GM12878 (cell line): Measurements from ENCODE around the gene AVPR1B. TPM values are rescaled to one million over a fixed set of nuclear protein-coding genes. Genes with fewer than 3 reads are reported as not detected.

Experiments
- ATAC-seq: fragments of 200-7000 bp; cut with Tn5 transposase; 3 replicates; pipeline ENCODE4 v1.9.1; 2020; ENCODE audit warnings: mild to moderate bottlenecking, moderate library complexity
- BruUV-seq: library from RNA; stranded (reverse); fragments of 400-500 nt; replicated peaks from 2 replicates; lab custom pipeline; 2021; lab: Mats Ljungman, UMichigan
- CTCF ChIA-PET: fragments of 300-600 bp; sonication (Branson Sonifier 250); formaldehyde crosslinking; extraction: SDS; loops from one replicate; lab custom pipeline; 2021; ENCODE audit warnings: inconsistent platforms; lab: Yijun Ruan, JAX
- POLR2A ChIA-PET: fragments of 350-600 bp; formaldehyde crosslinking; extraction: SDS; loops from one replicate; lab custom pipeline; 2021; ENCODE audit warnings: inconsistent platforms; lab: Charles Lee
- RAD21 ChIA-PET: fragments of 300-600 bp; sonication (Branson Sonifier 250); formaldehyde crosslinking; loops from one replicate; lab custom pipeline; 2023; ENCODE audit warnings: antibody characterized with exemption; ENCODE audit not compliant: unreplicated experiment; lab: Charles Lee
- SMC1A ChIA-PET: fragments of 300-600 bp; sonication (Branson Sonifier 250); formaldehyde crosslinking; loops from one replicate; lab custom pipeline; 2023; ENCODE audit not compliant: unreplicated experiment, uncharacterized antibody; lab: Charles Lee
- DNase-seq: peaks from one replicate; pipeline ENCODE4 v3.0.0-alpha.2; 2011; ENCODE audit warnings: low read depth, low spot score
- FAIRE-seq: peaks from 3 replicates; lab custom pipeline; 2011; peaks lifted over from hg19 to GRCh38; lab: Jason Lieb, UNC
- H2AFZ ChIP-seq: 2 replicates; pipeline ENCODE4 v1.6.0; 2011; ENCODE audit warnings: low read depth, low read length, control low read depth; ENCODE audit not compliant: control insufficient read depth
- H3K27ac ChIP-seq: 2 replicates; pipeline ENCODE4 v1.5.1; 2011; ENCODE audit warnings: control low read depth; ENCODE audit not compliant: control insufficient read depth, insufficient read depth
- H3K27me3 ChIP-seq, 2 experiments: replicated peaks in 1 of 2; 2 replicates each; pipeline versions ENCODE4 v1.6.0 to v1.6.1; 2011; ENCODE audit warnings: low read length in 1 of 2; ENCODE audit not compliant: control insufficient read depth in 2 of 2, insufficient read depth in 2 of 2
- H3K36me3 ChIP-seq, 2 experiments: 2 replicates each; pipeline ENCODE4 v1.5.1; 2011; ENCODE audit warnings: low read length in 1 of 2; ENCODE audit not compliant: control insufficient read depth in 2 of 2, insufficient read depth in 2 of 2
- H3K4me1 ChIP-seq: 2 replicates; pipeline ENCODE4 v1.6.1; 2011; ENCODE audit warnings: mild to moderate bottlenecking, low read length, moderate library complexity, mixed read lengths; ENCODE audit not compliant: control insufficient read depth, insufficient read depth
- H3K4me2 ChIP-seq: 2 replicates; pipeline ENCODE4 v1.6.0; 2011; ENCODE audit warnings: control low read depth; ENCODE audit not compliant: control insufficient read depth, insufficient read depth
- H3K4me3 ChIP-seq: fragments of 200-600 bp; sonication (generic); 2 replicates; pipeline ENCODE4 v1.5.1; 2016
- H3K79me2 ChIP-seq: 2 replicates; pipeline ENCODE4 v1.6.0; 2011; ENCODE audit warnings: low read length; ENCODE audit not compliant: control insufficient read depth, insufficient read depth
- H3K9ac ChIP-seq: 2 replicates; pipeline ENCODE4 v1.8.0; 2011; ENCODE audit warnings: low read length, control low read depth, mixed read lengths; ENCODE audit not compliant: control insufficient read depth, insufficient read depth
- H3K9me3 ChIP-seq: replicated peaks from 3 replicates; pipeline ENCODE4 v1.5.1; 2011; ENCODE audit warnings: mild to moderate bottlenecking, low read length; ENCODE audit not compliant: control insufficient read depth, insufficient read depth
- H4K20me1 ChIP-seq: 2 replicates; pipeline ENCODE4 v1.6.0; 2011; ENCODE audit not compliant: control insufficient read depth, insufficient read depth
- CEBPB ChIP-seq, 2 experiments: fragments of 150-350 bp in 1 of 2; IDR thresholded peaks; 2 replicates each; pipeline ENCODE4 v1.6.1; 2012 to 2014; ENCODE audit warnings: low read depth in 2 of 2, low read length in 2 of 2, borderline replicate concordance in 1 of 2, inconsistent platforms in 1 of 2
- GATAD2B ChIP-seq: fragments of 450-650 bp; conservative IDR thresholded peaks from 2 replicates; pipeline ENCODE4 v1.6.1; 2017; ENCODE audit warnings: low read depth, mild to moderate bottlenecking, moderate library complexity
- NFIC ChIP-seq: IDR thresholded peaks from 2 replicates; pipeline ENCODE4 v1.6.1; 2012; ENCODE audit warnings: low read depth, mild to moderate bottlenecking, inconsistent platforms, low read length, moderate library complexity
- NKRF ChIP-seq: fragments of 450-650 bp; conservative IDR thresholded peaks from 2 replicates; pipeline ENCODE4 v1.6.1; 2017; ENCODE audit warnings: mild to moderate bottlenecking, moderate library complexity
- RBBP5 ChIP-seq: fragments of 200-600 bp; sonication (generic); conservative IDR thresholded peaks from 2 replicates; pipeline ENCODE4 v1.6.1; 2016
- RUNX3 ChIP-seq: IDR thresholded peaks from 2 replicates; pipeline ENCODE4 v1.6.1; 2012; ENCODE audit warnings: low read length, inconsistent platforms
- SKIL ChIP-seq: fragments of 450-650 bp; IDR thresholded peaks from 2 replicates; pipeline ENCODE4 v1.6.1; 2017; ENCODE audit warnings: mild to moderate bottlenecking, low read depth, inconsistent platforms; ENCODE audit not compliant: poor library complexity, severe bottlenecking
- YBX1 ChIP-seq: fragments of 450-650 bp; IDR thresholded peaks from 2 replicates; pipeline ENCODE4 v1.6.1; 2016; ENCODE audit warnings: antibody characterized with exemption
- ZNF207 ChIP-seq: fragments of 450-650 bp; IDR thresholded peaks from 2 replicates; pipeline ENCODE4 v1.6.1; 2014; ENCODE audit warnings: antibody characterized with exemption, mild to moderate bottlenecking, borderline replicate concordance
- ZNF24 ChIP-seq: fragments of 450-650 bp; IDR thresholded peaks from 2 replicates; pipeline ENCODE4 v1.6.1; 2017; ENCODE audit warnings: antibody characterized with exemption, mild to moderate bottlenecking
- WGBS: methylation state at CpG from one replicate; pipeline ENCODE4 v1.1.6; 2016; ENCODE audit warnings: low lambda C conversion rate; ENCODE audit not compliant: insufficient replicate concordance, insufficient coverage; ENCODE audit errors: missing lambda C conversion rate; 5-methylcytosine and 5-hydroxymethylcytosine counted together
- in situ Hi-C: fragments of 300-500 bp; cut with MboI; formaldehyde crosslinking; loops from 9 replicates; pipeline ENCODE4 v1.14.3; 2018; ENCODE audit warnings: mixed read lengths
- intact Hi-C: fragments of 100-400 bp; cut with micrococcal nuclease; formaldehyde crosslinking; loops from one replicate; pipeline ENCODE4 v1.14.2; 2022; ENCODE audit not compliant: unreplicated experiment
- polyA plus RNA-seq, 11 experiments: library from polyadenylated mRNA; depleted of rRNA in 4 of 11; unstranded in 6 of 11; stranded (reverse) in 5 of 11; fragments of >200 nt; fragmentation: Nextera tagmentation in 4 of 11; fragmentation: Illumina TruSeq in 1 of 11; extraction: Ambion mirVana in 4 of 11; extraction: Trizol in 1 of 11; gene quantifications; 1 replicate in 1 of 11; 2 replicates in 10 of 11; pipeline versions ENCODE4 v1.2.1 to v1.2.3, GENCODE V29; 2011 to 2016; ENCODE audit warnings: inconsistent platforms in 2 of 11, missing spikeins in 2 of 11, low read depth in 1 of 11
- total RNA-seq, 4 experiments: library from RNA; depleted of rRNA in 3 of 4; stranded (reverse); fragments of >200 nt in 3 of 4; fragmentation: Illumina TruSeq in 1 of 4; extraction: Trizol in 1 of 4; gene quantifications; 2 replicates each; pipeline versions ENCODE4 v1.2.1 to v1.2.3, GENCODE V29; 2013 to 2021

The AVPR1B gene
- total and polyA plus RNA-seq, 10 of the 15 experiments (the other 5 are each of a cell fraction or from before 2014, with no cell fraction given) = not detected

GRCh38 chr1:206112600-206113301 lies 4.4 kb downstream of the AVPR1B start:
- no peak overlapping the region for H2AFZ ChIP-seq
- H3K4me2 ChIP-seq = no peak overlapping the region
- WGBS = 27% methylated on average over 9 of the region's 9 CpGs
- POLR2A ChIA-PET = no interaction called here
- SMC1A ChIA-PET = interaction anchor here (1.1 to 16.8 kb wide), 2 partner anchors 83 to 135 kb away, joined by 3 to 329 read pairs; no protein-coding TSS in a partner anchor
- no peaks in the 10 kb centered on the region for H3K4me1 ChIP-seq
- no peaks in the 10 kb centered on the region for H3K9me3 ChIP-seq
- intact Hi-C loops = no loop called here
- in situ Hi-C loops = no loop called here
- BruUV-seq = no TSS peak
- RAD21 ChIA-PET = no interaction called here
- CTCF ChIA-PET = interaction anchor here (0.6 to 11.4 kb wide), 3 partner anchors 84 to 135 kb away, joined by 3 to 384 read pairs (median 9); no protein-coding TSS in a partner anchor
- no peaks in the 10 kb centered on the region for H4K20me1 ChIP-seq
- H3K4me3 ChIP-seq = no peak overlapping the region
- TF ChIP-seq RUNX3 = no peak
- no peak for TF ChIP-seq CEBPB (IDR thresholded peaks at IDR 0.05; ENCODE audit: borderline replicate concordance in 1 of 2, low read depth in 2 of 2, low read length in 2 of 2)
- no peak for TF ChIP-seq NKRF
- no peak for TF ChIP-seq NFIC
- no peak for TF ChIP-seq GATAD2B
- no peak for TF ChIP-seq ZNF207
- TF ChIP-seq YBX1 = no peak
- TF ChIP-seq SKIL = no peak
- TF ChIP-seq RBBP5 = no peak
- no peak for TF ChIP-seq ZNF24
- TF ChIP-seq, all 136 proteins: peak for 0
- Histone ChIP-seq H3K79me2 (no peaks in the 10 kb centered on the region), H3K27me3 (peaks cover 5 to 8% of the 10 kb centered on the region in 2 experiments; a peak in 3 of 4 replicates), H3K27ac (no peak overlapping the region), H3K36me3 (no peaks in the 10 kb centered on the region), H3K9ac (no peak overlapping the region)
- DNase-seq (no peak), FAIRE-seq (no peak), ATAC-seq (no peak)
